IPS-NIHi11 (cell line): ENCODE results near the gene FARS2.

Experiments used
- DNase-seq: peaks from one replicate; pipeline ENCODE4 v3.0.0; 2012; ENCODE audit warnings: mixed read lengths, low spot score

FARS2 gene

DNA sequence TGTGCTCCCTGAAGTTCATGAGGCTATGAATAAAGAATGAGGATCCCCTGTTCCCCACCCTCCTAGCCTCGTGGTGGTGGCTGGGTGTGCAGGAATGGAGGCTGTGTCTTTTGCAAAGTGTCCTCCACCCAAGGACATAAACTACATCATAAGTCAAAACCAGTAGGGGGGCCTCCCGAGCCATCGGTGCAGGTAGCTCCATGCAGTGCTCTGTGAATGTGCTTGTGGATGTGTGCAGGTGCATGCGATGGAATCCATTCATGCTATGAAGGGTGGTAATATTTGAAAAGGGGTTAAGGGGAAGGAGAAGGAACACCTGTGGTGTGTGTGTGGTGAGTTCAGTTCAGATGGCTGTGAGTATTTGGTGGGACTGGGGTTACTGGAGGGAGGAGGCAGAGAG, 548.1 kb downstream of the FARS2 start:
- DNase-seq, result no peak

GRCh38 chr6:5811997-5812396, 550.7 kb downstream of the FARS2 start:
- no peak for DNase-seq

DNA sequence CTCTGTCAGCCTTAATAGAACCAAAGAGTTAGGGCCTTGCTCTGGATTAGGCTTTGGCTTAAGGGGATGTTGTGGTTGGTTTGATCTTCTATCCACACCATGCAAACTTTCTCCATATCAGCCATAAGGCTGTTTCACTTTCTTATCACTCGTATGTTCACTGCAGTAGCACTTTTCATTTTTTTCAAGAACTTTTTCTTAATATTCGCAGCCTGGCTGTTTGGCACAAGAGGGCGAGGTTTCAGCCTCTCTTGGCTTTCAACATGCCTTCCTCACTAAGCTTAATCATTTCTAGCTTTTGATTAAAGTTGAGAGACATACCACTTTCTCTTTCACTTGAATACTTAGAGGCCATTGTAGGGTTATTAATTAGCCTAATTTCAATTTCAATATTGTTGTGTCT, 552.3 kb downstream of the FARS2 start:
- no peak for DNase-seq

- DNase-seq, result no peak
Measured at GRCh38 chr6:5814116-5814515, 552.8 kb downstream of the FARS2 start.

DNA sequence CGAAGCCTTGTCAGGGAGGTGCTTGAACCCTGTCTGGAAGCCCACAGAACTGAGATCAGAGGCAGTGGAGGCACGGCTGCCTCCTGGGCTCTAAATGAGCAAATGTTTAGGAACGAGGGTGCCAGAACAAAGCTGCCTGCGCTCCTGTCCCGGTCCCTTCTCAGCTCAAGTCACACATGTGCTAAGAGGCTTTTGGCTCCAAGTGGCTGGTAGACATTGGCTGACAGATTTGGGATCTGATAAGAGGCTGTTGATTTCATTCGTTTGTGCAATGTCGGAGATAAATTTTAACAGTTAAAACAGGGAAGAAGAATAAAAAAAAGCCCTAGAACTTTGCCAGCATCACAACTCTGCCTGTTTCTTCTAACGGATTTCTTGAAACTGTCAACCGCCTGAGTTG, 553.6 kb downstream of the FARS2 start:
- DNase-seq, result no peak

- no peak for DNase-seq
Measured at GRCh38 chr6:5817869-5818268, 556.6 kb downstream of the FARS2 start.

- no peak for DNase-seq
Measured at GRCh38 chr6:5818959-5819358, 557.6 kb downstream of the FARS2 start.
